ENCODE measurements around the gene SUOX.
A peak's percentile ranks its signal among the peaks of the same experiment; 100 is the strongest.

DNA sequence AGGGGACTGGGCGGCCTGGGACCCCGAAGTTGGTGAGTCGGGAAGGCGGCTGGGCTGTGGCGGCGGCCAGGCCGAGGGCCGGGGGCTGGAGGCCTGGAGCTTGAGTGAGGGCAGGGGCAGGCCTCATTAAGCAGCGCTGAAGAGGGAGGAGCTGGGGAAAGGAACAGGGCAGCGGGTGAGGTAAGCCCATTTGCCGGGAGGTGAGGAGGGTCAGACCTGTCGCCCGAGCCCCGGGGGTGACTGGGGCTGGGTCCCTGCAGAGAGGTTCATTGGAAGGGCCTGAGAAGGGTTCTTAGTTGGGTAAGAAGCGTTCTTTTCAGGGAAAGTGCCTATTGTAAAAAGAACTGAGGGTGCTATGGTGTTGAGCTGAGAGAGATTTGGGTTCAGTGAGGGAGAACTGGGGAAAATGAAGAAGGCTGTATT is 22.8 kb upstream of the SUOX start:
- TF ChIP-seq POLR2AphosphoS5 (IDR thresholded peaks at IDR 0.05; ENCODE audit: insufficient read depth in 1 of 2, low read depth in 1 of 2), result peak in 1 of 2 donors; percentile 72
- TF ChIP-seq, protein P1, sequence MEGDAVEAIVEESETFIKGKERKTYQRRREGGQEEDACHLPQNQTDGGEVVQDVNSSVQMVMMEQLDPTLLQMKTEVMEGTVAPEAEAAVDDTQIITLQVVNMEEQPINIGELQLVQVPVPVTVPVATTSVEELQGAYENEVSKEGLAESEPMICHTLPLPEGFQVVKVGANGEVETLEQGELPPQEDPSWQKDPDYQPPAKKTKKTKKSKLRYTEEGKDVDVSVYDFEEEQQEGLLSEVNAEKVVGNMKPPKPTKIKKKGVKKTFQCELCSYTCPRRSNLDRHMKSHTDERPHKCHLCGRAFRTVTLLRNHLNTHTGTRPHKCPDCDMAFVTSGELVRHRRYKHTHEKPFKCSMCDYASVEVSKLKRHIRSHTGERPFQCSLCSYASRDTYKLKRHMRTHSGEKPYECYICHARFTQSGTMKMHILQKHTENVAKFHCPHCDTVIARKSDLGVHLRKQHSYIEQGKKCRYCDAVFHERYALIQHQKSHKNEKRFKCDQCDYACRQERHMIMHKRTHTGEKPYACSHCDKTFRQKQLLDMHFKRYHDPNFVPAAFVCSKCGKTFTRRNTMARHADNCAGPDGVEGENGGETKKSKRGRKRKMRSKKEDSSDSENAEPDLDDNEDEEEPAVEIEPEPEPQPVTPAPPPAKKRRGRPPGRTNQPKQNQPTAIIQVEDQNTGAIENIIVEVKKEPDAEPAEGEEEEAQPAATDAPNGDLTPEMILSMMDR (IDR thresholded peaks at IDR 0.05), result no peak

All from vagina (tissue), 2 donors.